K562 (cell line): ENCODE data around the gene TMEM132C. TPM values are rescaled to one million over a fixed set of nuclear protein-coding genes. Genes with fewer than 3 reads are reported as not detected.

Source experiments
- DDX20 ChIP-seq: fragments of 450-650 bp; IDR thresholded peaks from 2 replicates; pipeline ENCODE4 v1.6.1; 2016; ENCODE audit warnings: missing genetic modification characterization, low read depth, mild to moderate bottlenecking, missing compliant biosample characterization, moderate library complexity
- PTTG1 ChIP-seq: fragments of 450-650 bp; IDR thresholded peaks from 2 replicates; pipeline ENCODE4 v1.6.1; 2016; ENCODE audit warnings: low read depth, mild to moderate bottlenecking, missing genetic modification characterization, missing compliant biosample characterization
- RCOR1 ChIP-seq, 2 experiments: IDR thresholded peaks; 2 replicates each; pipeline ENCODE4 v1.6.1; 2012; ENCODE audit warnings: low read depth in 2 of 2, low read length in 2 of 2, borderline replicate concordance in 1 of 2, improper control_type of control experiment in 1 of 2
- TFAP4 ChIP-seq: sonication (generic); formaldehyde crosslinking; IDR thresholded peaks from 2 replicates; pipeline ENCODE4 v1.8.0; 2022; ENCODE audit warnings: missing genetic modification reagents, mild to moderate bottlenecking, moderate library complexity, borderline replicate concordance
- ZBTB40 ChIP-seq, 2 experiments: fragments of 450-650 bp in 1 of 2; sonication (generic) in 1 of 2; formaldehyde crosslinking in 1 of 2; IDR thresholded peaks; 2 replicates each; pipeline versions ENCODE4 v1.7.1 to v1.9.0; 2016 to 2022; ENCODE audit warnings: inconsistent platforms in 1 of 2, mild to moderate bottlenecking in 1 of 2, missing genetic modification reagents in 1 of 2
- ZNF668 ChIP-seq: fragments of 250-450 bp; sonication (Bioruptor Pico); IDR thresholded peaks from 2 replicates; pipeline ENCODE4 v1.8.0; 2022; ENCODE audit warnings: mild to moderate bottlenecking, inconsistent platforms
- polyA plus RNA-seq, 8 experiments: library from polyadenylated mRNA; depleted of rRNA in 4 of 8; stranded (reverse) in 5 of 8; unstranded in 3 of 8; fragments of >200 nt; fragmentation: Nextera tagmentation in 2 of 8; fragmentation: Illumina TruSeq in 1 of 8; extraction: Ambion mirVana in 2 of 8; extraction: Trizol in 1 of 8; gene quantifications; 2 replicates each; pipeline versions ENCODE4 v1.2.1 to v1.2.3, GENCODE V29; 2011 to 2014; ENCODE audit warnings: inconsistent platforms in 1 of 8, missing spikeins in 1 of 8
- total RNA-seq, 7 experiments: library from RNA; depleted of rRNA in 6 of 7; stranded (reverse); fragments of >200 nt in 6 of 7; fragmentation: Illumina TruSeq in 2 of 7; extraction: Trizol in 2 of 7; gene quantifications; 2 replicates each; pipeline versions ENCODE4 v1.2.1 to v1.2.3, GENCODE V29; 2011 to 2021; ENCODE audit warnings: low replicate concordance in 1 of 7

The TMEM132C gene
- total and polyA plus RNA-seq, 9 of the 15 experiments (the other 6 are each of a cell fraction or from before 2014, with no cell fraction given), result not detected

GRCh38 chr12:128450810-128451209, 183.8 kb downstream of the TMEM132C start (continued):
- TF ChIP-seq ZBTB40 (IDR thresholded peaks at IDR 0.05) (no peak), ZBTB40 (CRISPR knock-in tag; IDR thresholded peaks at IDR 0.05) (no peak), DDX20 (tag) (no peak), TFAP4 (CRISPR knock-in tag) (no peak), PTTG1 (tag) (no peak), ZNF668 (CRISPR knock-in tag) (no peak), RCOR1 (IDR thresholded peaks at IDR 0.05; ENCODE audit: borderline replicate concordance in 1 of 2, low read depth in 2 of 2, low read length in 2 of 2) (no peak)
